ENCODE results near the gene UBE2G1. TPM values are rescaled to one million over a fixed set of nuclear protein-coding genes. Genes with fewer than 3 reads are reported as not detected.
"Not testable (repeated sequence)": the region's sequence is repeated elsewhere in the genome, so short reads cannot be mapped to it uniquely, and the experiment has no call there.

Gene UBE2G1
- total and polyA plus RNA-seq, 7 donors: 54.6 to 239 (median 152) TPM

DNA sequence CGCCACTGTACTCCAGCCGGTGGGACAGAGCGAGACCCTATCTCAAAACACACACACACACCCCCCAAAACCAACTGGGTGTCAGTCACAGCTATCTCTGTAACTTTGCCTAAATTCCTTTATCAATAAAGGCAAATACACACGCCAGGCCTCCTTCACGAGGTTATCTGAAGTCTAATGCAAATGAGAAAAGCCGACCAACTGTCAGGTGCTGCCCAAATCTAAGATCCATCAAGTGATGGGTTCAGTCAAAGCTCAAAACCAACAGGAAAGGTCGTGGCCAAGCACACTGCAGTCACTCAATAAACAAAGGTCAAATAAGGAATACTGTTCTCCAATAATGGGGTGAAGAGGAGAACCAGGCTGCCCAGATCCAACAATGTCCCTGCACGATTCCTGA lies 103.8 kb downstream of the UBE2G1 start:
- H3K4me3 ChIP-seq: peak overlapping the region; percentile 84
- no peaks in the 10 kb centered on the region for H3K27me3 ChIP-seq (ENCODE audit: insufficient read depth in 3 of 3, low read length in 2 of 3)
- H3K4me1 ChIP-seq: peaks cover 11% of the 10 kb centered on the region
- WGBS, 3 donors: 56 to 59% (median 57%) methylated on average over 8 of the region's 8 CpGs
- no peak for ATAC-seq
- intact Hi-C loops (cut with DNase I): loop anchor here (5.0 kb wide), 1 partner anchor 45 kb away; no protein-coding TSS in a partner anchor
- H3K9me3 ChIP-seq: peaks cover 18% of the 10 kb centered on the region
- no peak for TF ChIP-seq CTCF (IDR thresholded peaks at IDR 0.05)
- DNase-seq: no peak
- H3K36me3 ChIP-seq (ENCODE audit: insufficient read depth in 1 of 2, low read depth in 1 of 2): peaks cover 0 to 6% of the 10 kb centered on the region in 2 donors
- H3K27ac ChIP-seq: peak overlapping the region; percentile 85

- intact Hi-C loops (cut with DNase I): loop anchor here (5.0 kb wide), 1 partner anchor 44 kb away; no protein-coding TSS in a partner anchor
- no peak for DNase-seq
- H3K27me3 ChIP-seq (ENCODE audit: insufficient read depth in 3 of 3, low read length in 2 of 3): no peaks in the 10 kb centered on the region
- peaks cover 20% of the 10 kb centered on the region for H3K4me1 ChIP-seq
- TF ChIP-seq CTCF (IDR thresholded peaks at IDR 0.05): no peak
- H3K27ac ChIP-seq: no peak overlapping the region
- no peaks in the 10 kb centered on the region for H3K36me3 ChIP-seq (ENCODE audit: insufficient read depth in 1 of 2, low read depth in 1 of 2)
- peaks cover 22% of the 10 kb centered on the region for H3K9me3 ChIP-seq
- no peak overlapping the region for H3K4me3 ChIP-seq
- ATAC-seq: no peak
- WGBS, 3 donors: 87 to 95% (median 94%) methylated on average over 8 of the region's 8 CpGs
Observed at GRCh38 chr17:4261452-4261851, 105.0 kb downstream of the UBE2G1 start.

DNA sequence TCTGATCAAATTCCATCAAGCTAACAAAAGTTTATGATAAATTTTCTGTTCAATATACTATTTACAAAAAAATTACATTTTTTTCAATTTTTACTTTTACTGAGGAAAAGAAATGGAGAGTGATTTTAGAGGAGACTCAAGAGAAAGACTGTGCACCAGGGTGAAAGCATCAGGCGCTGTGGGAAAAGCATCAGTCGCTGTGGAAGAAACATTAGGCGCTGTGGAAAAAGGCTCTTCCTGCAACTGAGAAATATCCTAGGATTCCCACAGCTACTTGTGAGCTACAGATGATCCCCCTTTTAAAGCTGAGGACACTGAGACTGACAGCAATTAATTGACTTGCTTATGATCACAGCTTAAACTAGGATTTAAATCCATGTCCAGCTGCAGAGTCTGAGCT lies 107.6 kb downstream of the UBE2G1 start:
- Histone ChIP-seq H3K4me3 (no peak overlapping the region), H3K4me1 (peaks cover 12% of the 10 kb centered on the region), H3K9me3 (peaks cover 25% of the 10 kb centered on the region), H3K27me3 (ENCODE audit: insufficient read depth in 3 of 3, low read length in 2 of 3) (no peaks in the 10 kb centered on the region), H3K27ac (no peak overlapping the region), H3K36me3 (ENCODE audit: insufficient read depth in 1 of 2, low read depth in 1 of 2) (no peaks in the 10 kb centered on the region)
- ATAC-seq: no peak
- no peak for DNase-seq
- WGBS, 3 donors: 98 to 100% (median 99%) methylated on average over 3 of the region's 3 CpGs
- no peak for TF ChIP-seq CTCF (IDR thresholded peaks at IDR 0.05)
- intact Hi-C loops (cut with DNase I): no loop called here

DNA sequence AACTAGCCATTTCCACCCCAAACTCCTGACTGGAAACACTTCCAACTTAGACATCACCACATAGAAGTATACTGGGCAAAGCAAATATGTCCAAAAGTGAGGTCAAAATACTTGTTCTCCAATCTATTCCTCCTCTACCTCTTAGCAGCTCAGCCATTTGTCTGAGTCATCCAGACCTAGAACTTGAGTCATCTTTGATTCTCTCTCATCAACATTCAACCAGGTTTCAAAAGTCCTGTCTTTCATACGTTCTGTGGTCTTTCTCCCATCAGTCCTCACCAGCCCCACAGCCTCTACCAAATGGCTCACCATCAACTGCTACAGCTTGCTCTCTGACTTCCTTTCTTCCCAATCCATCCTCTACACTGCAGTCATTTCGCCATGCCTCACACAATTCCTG lies 109.5 kb downstream of the UBE2G1 start:
- WGBS, 3 donors: 88 to 98% (median 93%) methylated on average over 2 of the region's 2 CpGs
- intact Hi-C loops (cut with DNase I): no loop called here

GRCh38 chr17:4255271-4255670 lies 111.2 kb downstream of the UBE2G1 start:
- DNase-seq; intact Hi-C loops (cut with DNase I); H3K4me3 ChIP-seq; H3K36me3 ChIP-seq (ENCODE audit: insufficient read depth in 1 of 2, low read depth in 1 of 2); H3K27me3 ChIP-seq (ENCODE audit: insufficient read depth in 3 of 3, low read length in 2 of 3); ATAC-seq: not testable (repeated sequence)
- Histone ChIP-seq H3K4me1 (peaks cover 20% of the 10 kb centered on the region), H3K9me3 (peaks cover 24% of the 10 kb centered on the region), H3K27ac (peak overlapping the region; percentile 10)
- WGBS, 3 donors: 83 to 92% (median 90%) methylated on average over 6 of the region's 6 CpGs

More for the DNA sequence above, 109.5 kb downstream of the UBE2G1 start:
- Histone ChIP-seq H3K27ac (peak overlapping the region; percentile 60), H3K4me1 (peaks cover 8% of the 10 kb centered on the region), H3K27me3 (ENCODE audit: insufficient read depth in 3 of 3, low read length in 2 of 3) (no peaks in the 10 kb centered on the region), H3K4me3 (no peak overlapping the region), H3K36me3 (ENCODE audit: insufficient read depth in 1 of 2, low read depth in 1 of 2) (no peaks in the 10 kb centered on the region), H3K9me3 (peaks cover 25% of the 10 kb centered on the region)
- DNase-seq: no peak
- ATAC-seq: peak; percentile 19 to 44 (median 38)
- no peak for TF ChIP-seq CTCF (IDR thresholded peaks at IDR 0.05)

All from psoas muscle (tissue), 8 donors.